ENCODE measurements around the gene TMEM63B. TPM values are rescaled to one million over a fixed set of nuclear protein-coding genes. Genes with fewer than 3 reads are reported as not detected.

The TMEM63B gene
- total and polyA plus RNA-seq, 2 of the 8 experiments (the other 6 are each of a cell fraction or from before 2014, with no cell fraction given) = 61.1 to 96.8 TPM

GRCh38 chr6:44109212-44109611 is 18.1 kb upstream of the TMEM63B start:
- no peak overlapping the region for H3K56ac ChIP-seq (replicated peaks; ENCODE audit: insufficient read length, low read depth, low read length)
- H3K27ac ChIP-seq (ENCODE audit: low read depth, low read length) = no peak overlapping the region
- no peak overlapping the region for H4K5ac ChIP-seq (ENCODE audit: insufficient read length, low read depth, low read length)
- H3K18ac ChIP-seq (ENCODE audit: extremely low read depth, low read length) = no peak overlapping the region
- H2BK20ac ChIP-seq (ENCODE audit: low read length) = no peak overlapping the region
- H3K4ac ChIP-seq (replicated peaks; ENCODE audit: insufficient read length, low read depth, low read length) = no peak overlapping the region
- H3K23ac ChIP-seq (ENCODE audit: insufficient read length) = no peak overlapping the region
- no peak overlapping the region for H4K91ac ChIP-seq (replicated peaks; ENCODE audit: insufficient read length, low read length)
- H2BK120ac ChIP-seq (replicated peaks; ENCODE audit: low read depth, low read length) = no peak overlapping the region
- CTCF ChIA-PET (ENCODE audit: partially characterized antibody) = interaction anchor here (0.9 to 22.5 kb wide), 6 partner anchors 10 to 125 kb away, joined by 3 to 255 read pairs (median 4); no protein-coding TSS in a partner anchor
- H2AK5ac ChIP-seq (ENCODE audit: low read depth, low read length) = no peak overlapping the region
- no peak overlapping the region for H2AFZ ChIP-seq (ENCODE audit: low read length)
- H3K4me3 ChIP-seq (ENCODE audit: extremely low read depth in 1 of 4, insufficient read depth in 2 of 4, low read depth in 3 of 4, low read length in 4 of 4) = no peak overlapping the region
- no peak overlapping the region for H2BK5ac ChIP-seq (ENCODE audit: low read depth, low read length)
- peaks cover 16 to 75% (median 36%) of the 10 kb centered on the region in 4 experiments for H3K36me3 ChIP-seq (ENCODE audit: control insufficient read depth in 2 of 4, insufficient read depth in 4 of 4, low read length in 3 of 4)
- peaks cover 4 to 26% of the 10 kb centered on the region in 2 experiments for H4K20me1 ChIP-seq (replicated peaks in 1 of 2; ENCODE audit: control insufficient read depth in 1 of 2, insufficient read depth in 2 of 2, low read length in 2 of 2)
- 92% methylated on average over 10 of the region's 10 CpGs; no CpG with 5 or more reads in 1 of the 2 experiments for WGBS, 2 experiments (ENCODE audit: extremely low coverage in 1 of 2, insufficient coverage in 1 of 2, insufficient read length in 1 of 2, insufficient replicate concordance in 2 of 2, low coverage in 1 of 2, low lambda C conversion rate in 2 of 2, missing lambda C conversion rate in 1 of 2)
- DNase-seq (ENCODE audit: low read depth in 1 of 2, low spot score in 2 of 2) = no peak
- H3K79me2 ChIP-seq (ENCODE audit: control insufficient read depth in 1 of 2, insufficient read depth in 2 of 2, low read length in 2 of 2) = peaks cover 0 to 16% of the 10 kb centered on the region in 2 experiments; a peak in 1 of 4 replicates
- FAIRE-seq = no peak
- H2BK15ac ChIP-seq (ENCODE audit: low read length) = no peak overlapping the region
- POLR2A ChIA-PET (ENCODE audit: partially characterized antibody) = interaction anchor here (0.9 to 3.1 kb wide), 8 partner anchors 9 to 367 kb away, joined by 3 to 15 read pairs (median 5); partner anchors contain the start of gene HSP90AB1
- no peaks in the 10 kb centered on the region for H3K9me3 ChIP-seq (ENCODE audit: insufficient read depth in 2 of 2, low read depth in 1 of 2, low read length in 1 of 2)
- no peak overlapping the region for H3K9ac ChIP-seq (replicated peaks in 1 of 4; ENCODE audit: extremely low read depth in 1 of 4, low read depth in 3 of 4, low read length in 3 of 4)
- no peak overlapping the region for H3K14ac ChIP-seq (ENCODE audit: insufficient read length)
- H4K8ac ChIP-seq (ENCODE audit: extremely low read depth, insufficient read depth, low read length) = no peak overlapping the region
- H3K4me2 ChIP-seq (ENCODE audit: insufficient read depth in 1 of 2, low read depth in 2 of 2, low read length in 2 of 2) = no peak overlapping the region
- H3K23me2 ChIP-seq (ENCODE audit: low read depth, low read length) = no peaks in the 10 kb centered on the region; the same call in 1 of the 2 replicates
- peaks cover 9% of the 10 kb centered on the region for H3K79me1 ChIP-seq (ENCODE audit: low read depth, low read length)
- H3K27me3 ChIP-seq (replicated peaks in 1 of 4; ENCODE audit: control insufficient read depth in 3 of 4, extremely low read depth in 1 of 4, insufficient read depth in 3 of 4, low read length in 3 of 4) = no peaks in the 10 kb centered on the region
- H3K4me1 ChIP-seq (replicated peaks in 1 of 4; ENCODE audit: control insufficient read depth in 3 of 4, insufficient read depth in 4 of 4, low read length in 3 of 4) = no peaks in the 10 kb centered on the region
- no peak overlapping the region for H2BK12ac ChIP-seq (ENCODE audit: low read depth, low read length)
- TF ChIP-seq ASH2L (IDR thresholded peaks at IDR 0.05; ENCODE audit: low read length) (no peak), HDAC6 (IDR thresholded peaks at IDR 0.05; ENCODE audit: low read depth, low read length) (no peak), POU5F1 (IDR thresholded peaks at IDR 0.05; ENCODE audit: low read depth, low read length) (no peak), RAD21 (IDR thresholded peaks at IDR 0.05 in 1 of 2, conservative IDR thresholded peaks at IDR 0.05 in 1 of 2; ENCODE audit: low read depth in 2 of 2, low read length in 2 of 2) (no peak), GTF2F1 (IDR thresholded peaks at IDR 0.05; ENCODE audit: borderline replicate concordance, low read depth, low read length) (no peak), KDM1A (IDR thresholded peaks at IDR 0.05; ENCODE audit: borderline replicate concordance, low read length) (no peak), CREB1 (IDR thresholded peaks at IDR 0.05) (no peak), EP300 (IDR thresholded peaks at IDR 0.05; ENCODE audit: borderline replicate concordance in 1 of 2, low read depth in 2 of 2, low read length in 2 of 2) (no peak), E2F6 (IDR thresholded peaks at IDR 0.05) (no peak), SIX5 (IDR thresholded peaks at IDR 0.05; ENCODE audit: low read depth, low read length) (no peak), ATF3 (IDR thresholded peaks at IDR 0.05; ENCODE audit: insufficient read depth, low read depth, low read length) (no peak), JUN (IDR thresholded peaks at IDR 0.05; ENCODE audit: low read depth, low read length) (no peak)

Measured in H1 (cell line).